Activated CD8-positive, alpha-beta memory T cell treated with anti-CD3 and anti-CD28 coated beads, Interleukin-2, amount 50 U/mL, for 1 hour (primary cell): ENCODE results near the gene KRTAP21-2.
"Not testable (repeated sequence)": the region's sequence is repeated elsewhere in the genome, so short reads cannot be mapped to it uniquely, and the experiment has no call there.

ENCODE experiments used
- DNase-seq: peaks from one replicate; pipeline ENCODE4 v3.0.0-alpha.2; 2020; ENCODE audit errors: extremely low read depth

The KRTAP21-2 gene

GRCh38 chr21:30747159-30747558 is at the start of gene KRTAP21-2:
KRTAP21-2 (minus strand) TSS chr21:30747259; CDS start chr21:30747202, 57 bp downstream.
- DNase-seq = no peak

DNA sequence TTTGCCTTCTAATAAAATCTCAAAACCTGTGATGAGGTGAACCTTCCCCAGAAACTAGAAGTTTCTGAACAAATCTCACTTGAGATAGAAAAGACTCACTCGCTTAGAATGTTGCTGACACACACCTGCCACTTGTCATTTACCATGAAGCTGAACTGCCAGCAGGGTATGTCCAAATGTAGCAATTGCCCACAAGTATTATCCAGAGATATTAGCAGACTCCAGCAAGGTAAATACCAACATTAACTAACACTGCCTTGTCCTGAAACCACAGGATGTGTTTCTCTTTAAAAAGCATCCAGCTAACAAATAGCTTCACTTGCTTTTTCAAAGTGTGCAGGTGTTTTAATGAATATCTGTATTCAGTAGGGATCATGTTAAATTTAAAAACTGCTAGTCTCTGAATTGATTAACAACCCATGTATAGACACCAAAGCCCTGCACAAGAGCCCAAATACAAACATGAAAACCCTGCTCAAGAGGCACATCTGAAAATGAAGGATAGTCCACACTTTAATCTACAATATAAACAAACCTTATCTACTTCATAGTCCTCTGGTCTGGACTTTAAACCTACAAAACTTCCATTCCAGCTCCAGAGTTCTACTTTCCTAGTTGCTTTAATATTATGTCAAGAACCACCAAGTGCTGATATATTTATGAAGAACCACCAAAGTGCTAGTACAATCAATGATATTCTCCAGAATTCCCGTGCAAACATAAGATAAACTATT is 46.7 kb upstream of the KRTAP21-2 start:
- no peak for DNase-seq

GRCh38 chr21:30779249-30779648 is 32.2 kb upstream of the KRTAP21-2 start:
- DNase-seq = no peak

- no peak for DNase-seq
These were observed 22.8 kb upstream of the KRTAP21-2 start for GRCh38 chr21:30769724-30770431.

- no peak for DNase-seq
These were observed 13.7 kb upstream of the KRTAP21-2 start for GRCh38 chr21:30760776-30761175.

GRCh38 chr21:30758306-30758705 is 11.2 kb upstream of the KRTAP21-2 start:
- no peak for DNase-seq

DNA sequence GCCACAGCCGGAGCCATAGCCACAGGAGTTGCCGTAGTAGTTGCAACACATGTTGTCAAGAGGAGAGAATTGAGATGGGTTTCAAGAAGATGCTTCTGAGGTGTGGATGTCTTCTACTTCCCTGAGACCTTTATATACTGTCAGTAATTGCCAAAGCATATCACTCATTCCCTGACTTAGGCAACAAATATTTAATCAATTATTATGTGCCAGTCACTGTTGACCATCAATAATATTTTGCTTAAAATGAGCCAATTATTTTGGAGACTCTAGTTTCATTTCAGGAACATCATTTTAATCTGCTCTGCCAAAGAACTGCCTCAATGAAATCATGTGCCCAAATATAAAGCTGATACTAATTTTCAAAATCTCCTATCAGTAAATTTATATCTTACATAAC is 8.3 kb upstream of the KRTAP21-2 start, which contains the start of gene KRTAP21-1:
Gene KRTAP21-1, minus strand, starts transcription at position 101 of the 400 bp plus-strand sequence. Its CDS starts 50 bp downstream, at position 51.
- not testable (repeated sequence) for DNase-seq

GRCh38 chr21:30740462-30740861 is 6.6 kb downstream of the KRTAP21-2 start:
- no peak for DNase-seq

DNA sequence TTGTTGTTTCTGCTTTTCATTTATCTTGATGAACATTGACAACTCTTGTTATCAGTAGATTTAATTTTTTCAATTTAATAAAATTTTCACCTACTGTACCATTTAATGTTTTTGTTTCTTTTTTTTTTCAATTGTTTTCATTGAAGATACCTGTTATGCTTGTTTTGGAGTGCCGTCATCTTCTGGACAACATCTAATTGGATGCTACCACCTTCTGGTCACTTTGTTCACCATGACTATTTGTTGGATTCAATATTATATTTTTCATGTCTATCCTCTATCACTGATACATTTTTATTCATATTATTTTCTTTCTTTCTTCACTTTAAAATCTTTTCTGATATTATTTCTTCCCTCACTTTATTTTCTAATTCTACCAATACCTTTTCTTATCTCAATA is 14.0 kb downstream of the KRTAP21-2 start:
- DNase-seq = no peak

- DNase-seq = no peak
These were observed 20.3 kb downstream of the KRTAP21-2 start for GRCh38 chr21:30726726-30727125.

GRCh38 chr21:30719401-30719800 is 27.7 kb downstream of the KRTAP21-2 start:
- no peak for DNase-seq

DNA sequence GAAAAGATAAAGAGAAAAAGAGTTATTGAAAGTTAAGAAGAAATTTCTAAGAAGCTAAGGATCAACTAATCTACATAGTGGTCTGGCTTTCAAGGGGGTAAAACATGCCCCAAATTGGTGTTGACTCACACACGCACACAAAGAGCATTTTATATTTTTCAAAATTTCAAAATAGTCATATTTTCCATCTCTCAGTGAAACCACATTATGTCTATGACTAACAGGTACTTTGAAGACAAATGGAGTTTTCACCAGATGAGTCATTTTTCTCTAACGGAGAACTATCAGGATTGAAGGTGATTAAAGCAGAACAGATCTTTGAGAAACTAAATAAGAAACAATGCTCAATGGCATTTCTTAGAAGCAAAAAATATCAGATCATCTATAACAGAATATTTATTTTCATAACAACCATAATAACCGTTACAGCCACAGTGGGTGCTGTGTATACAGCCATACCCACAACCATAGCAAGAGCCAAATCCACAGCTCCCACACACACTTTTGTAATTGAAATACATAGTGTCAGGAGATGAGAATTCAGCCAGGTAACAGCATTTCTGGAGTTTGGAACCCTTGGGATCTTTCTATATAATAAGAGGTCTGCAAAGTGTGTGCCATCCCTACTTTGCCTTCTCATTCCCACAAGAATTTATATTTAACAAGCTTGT is 28.7 kb downstream of the KRTAP21-2 start, which contains the start of gene KRTAP21-3:
Gene KRTAP21-3, minus strand, starts transcription at position 539 of the 671 bp plus-strand sequence. Its CDS starts 18 bp downstream, at position 521.
- no peak for DNase-seq

- no peak for DNase-seq
These were observed 30.0 kb downstream of the KRTAP21-2 start for GRCh38 chr21:30717105-30717504.

DNA sequence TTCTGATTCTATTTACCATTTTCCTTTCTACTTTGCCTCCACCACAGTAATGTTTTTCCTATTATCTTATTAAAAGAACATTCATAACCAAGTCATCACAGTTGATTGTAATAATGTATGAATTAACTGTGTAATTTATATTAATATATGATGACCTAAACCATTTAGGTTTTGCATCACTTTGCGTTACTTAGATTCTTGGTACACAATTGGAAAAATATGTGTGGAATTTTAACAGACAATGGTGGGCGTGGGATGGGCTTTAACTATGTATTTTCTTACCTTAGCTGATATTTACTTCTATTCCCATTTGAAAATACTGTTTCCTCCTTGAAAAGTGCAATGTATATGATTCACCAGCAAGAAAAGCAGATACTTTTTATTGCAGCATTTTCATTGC is 32.1 kb downstream of the KRTAP21-2 start:
- no peak for DNase-seq

DNA sequence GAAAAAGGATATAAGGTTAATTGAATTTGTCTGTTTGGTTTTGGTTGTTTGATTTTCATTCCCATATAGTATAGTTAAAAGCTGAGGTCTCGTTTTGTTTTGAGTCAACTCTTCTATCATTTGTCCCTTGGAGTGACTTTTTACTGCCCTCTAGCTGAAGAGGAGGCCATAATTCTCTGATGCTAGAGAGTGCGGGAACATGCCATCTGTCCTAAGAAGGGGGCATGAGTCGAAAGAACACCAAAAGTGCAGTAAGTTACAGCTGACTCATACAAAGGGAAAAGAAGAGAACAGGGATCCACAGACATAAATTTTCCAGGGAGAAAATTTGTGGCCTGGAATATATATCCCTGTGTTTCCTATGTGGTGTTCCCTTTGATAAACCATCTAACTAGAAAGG is 32.6 kb downstream of the KRTAP21-2 start:
- DNase-seq = no peak

DNA sequence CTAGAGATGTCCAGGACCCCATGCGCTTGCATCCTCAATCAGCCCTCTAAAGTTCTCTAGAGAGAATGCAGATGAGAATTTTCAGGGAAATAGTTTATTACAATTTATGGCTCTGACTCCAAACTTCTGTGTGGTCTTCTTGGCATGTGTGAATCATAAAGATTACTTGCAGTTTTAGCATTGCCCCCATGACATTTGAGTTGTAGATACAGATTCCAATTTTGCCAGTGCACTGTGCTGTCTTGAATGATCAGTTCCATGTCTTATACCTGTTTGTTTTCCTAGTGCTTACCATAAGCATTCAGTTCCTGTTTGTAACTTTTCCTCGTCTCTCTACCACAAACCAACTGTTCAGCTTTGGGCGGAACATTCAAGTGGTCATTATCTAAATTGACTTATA is 33.3 kb downstream of the KRTAP21-2 start:
- DNase-seq = no peak

GRCh38 chr21:30710499-30710898 is 36.6 kb downstream of the KRTAP21-2 start:
- no peak for DNase-seq

DNA sequence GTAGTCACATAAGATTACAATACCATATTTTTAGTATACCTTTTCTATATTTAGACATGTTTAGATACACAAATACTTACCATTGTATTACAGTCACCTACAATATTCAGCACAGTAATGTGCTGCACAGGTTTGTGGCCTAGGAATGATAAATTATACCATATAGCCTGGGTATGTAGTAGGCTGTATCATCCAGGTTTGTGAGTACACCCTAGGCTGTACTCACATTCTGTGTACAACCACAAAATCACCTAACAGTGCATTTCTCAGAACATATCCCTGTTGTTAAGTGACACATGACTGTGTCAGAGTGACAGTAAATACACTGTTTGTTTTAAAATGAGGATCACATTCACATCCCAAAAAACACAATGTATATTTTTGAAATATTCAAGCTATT is 39.6 kb downstream of the KRTAP21-2 start:
- DNase-seq = no peak
